ENCODE measurements around the gene LRP11. TPM values are rescaled to one million over a fixed set of nuclear protein-coding genes. Genes with fewer than 3 reads are reported as not detected.
"Not testable (repeated sequence)": the region's sequence is repeated elsewhere in the genome, so short reads cannot be mapped to it uniquely, and the experiment has no call there.

Gene LRP11
- total and polyA plus RNA-seq, 2 of the 13 experiments (the other 11 are each of a cell fraction or from before 2014, with no cell fraction given): 32.4 to 48.9 TPM

- intact Hi-C loops (cut with micrococcal nuclease; ENCODE audit: unreplicated experiment); in situ Hi-C loops (cut with HindIII; ENCODE audit: extremely low pct_ligation_motif_present, low pct_unique_long_range_greater_than_20kb); H3K4me3 ChIP-seq (replicated peaks in 1 of 3; ENCODE audit: insufficient read depth in 1 of 3, low read depth in 2 of 3, low read length in 3 of 3); ATAC-seq; H3K9ac ChIP-seq (ENCODE audit: insufficient read depth, low read depth, low read length); H3K4me2 ChIP-seq (ENCODE audit: low read depth, low read length); BruUV-seq (replicated peaks); DNase-seq (ENCODE audit: low spot score); POLR2A ChIA-PET; H2AFZ ChIP-seq (ENCODE audit: low read length); FAIRE-seq; CTCF ChIA-PET (ENCODE audit: low intra/inter-chr PET ratio, low total read pairs); H4K20me1 ChIP-seq (ENCODE audit: insufficient read depth, low read length); H3K79me2 ChIP-seq (ENCODE audit: insufficient read depth, low read length); H3K36me3 ChIP-seq (replicated peaks in 1 of 2; ENCODE audit: control insufficient read depth in 1 of 2, insufficient read depth in 2 of 2, low read length in 2 of 2); H3K27ac ChIP-seq (ENCODE audit: extremely low read length, insufficient read depth, low read length); H3K4me1 ChIP-seq (ENCODE audit: insufficient read depth, low read length): not testable (repeated sequence)
- peak; percentile 32 for TF ChIP-seq ZFP36 (IDR thresholded peaks at IDR 0.05; ENCODE audit: borderline replicate concordance, low read depth, low read length, partially characterized antibody)
- H3K27me3 ChIP-seq (ENCODE audit: control insufficient read depth in 1 of 2, insufficient read depth in 2 of 2, low read length in 2 of 2): peaks cover 7 to 41% of the 10 kb centered on the region in 2 experiments; a peak in 3 of 5 replicates
- peaks cover 12% of the 10 kb centered on the region for H3K9me3 ChIP-seq (ENCODE audit: low read length)
- WGBS (ENCODE audit: low lambda C conversion rate): 22% methylated on average over 4 of the region's 4 CpGs
Observed at GRCh38 chr6:149908480-149908879, 44.3 kb upstream of the LRP11 start.

- H3K79me2 ChIP-seq (ENCODE audit: insufficient read depth, low read length): no peaks in the 10 kb centered on the region
- intact Hi-C loops (cut with micrococcal nuclease; ENCODE audit: unreplicated experiment): no loop called here
- TF ChIP-seq ZMYM4 (CRISPR knock-in tag; IDR thresholded peaks at IDR 0.05) (no peak), THRA (CRISPR knock-in tag; IDR thresholded peaks at IDR 0.05; ENCODE audit: borderline replicate concordance) (no peak), ZNF274 (CRISPR knock-in tag; IDR thresholded peaks at IDR 0.05) (no peak), ZBTB1 (CRISPR knock-in tag; IDR thresholded peaks at IDR 0.05; ENCODE audit: borderline replicate concordance) (no peak), FOXK1 (CRISPR knock-in tag; IDR thresholded peaks at IDR 0.05; ENCODE audit: borderline replicate concordance, low read depth) (no peak), ZNF383 (CRISPR knock-in tag; IDR thresholded peaks at IDR 0.05; ENCODE audit: borderline replicate concordance) (no peak), ZNF251 (CRISPR knock-in tag; IDR thresholded peaks at IDR 0.05) (no peak), SATB2 (CRISPR knock-in tag; IDR thresholded peaks at IDR 0.05) (no peak)
- TF ChIP-seq, protein P1, sequence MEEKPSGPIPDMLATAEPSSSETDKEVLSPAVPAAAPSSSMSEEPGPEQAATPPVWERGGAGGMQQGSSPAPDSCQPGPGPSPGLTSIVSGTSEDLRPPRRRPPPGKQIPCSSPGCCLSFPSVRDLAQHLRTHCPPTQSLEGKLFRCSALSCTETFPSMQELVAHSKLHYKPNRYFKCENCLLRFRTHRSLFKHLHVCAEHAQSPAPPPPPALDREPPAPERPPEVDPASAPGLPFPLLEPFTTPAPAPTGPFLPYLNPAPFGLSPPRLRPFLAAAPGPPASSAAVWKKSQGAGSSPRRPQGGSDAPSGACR (CRISPR knock-in tag; IDR thresholded peaks at IDR 0.05): no peak
Observed at GRCh38 chr6:149907317-149907716, 43.2 kb upstream of the LRP11 start.

More at GRCh38 chr6:149907317-149907716, 43.2 kb upstream of the LRP11 start:
- FAIRE-seq (no peak), ATAC-seq (no peak), DNase-seq (ENCODE audit: low spot score) (no peak)
- 0% methylated on average over 2 of the region's 2 CpGs for WGBS (ENCODE audit: low lambda C conversion rate)
- Histone ChIP-seq H4K20me1 (ENCODE audit: insufficient read depth, low read length) (no peaks in the 10 kb centered on the region), H3K27ac (ENCODE audit: extremely low read length, insufficient read depth, low read length) (no peak overlapping the region), H3K4me2 (ENCODE audit: low read depth, low read length) (no peak overlapping the region), H3K4me3 (replicated peaks in 1 of 3; ENCODE audit: insufficient read depth in 1 of 3, low read depth in 2 of 3, low read length in 3 of 3) (no peak overlapping the region), H2AFZ (ENCODE audit: low read length) (no peak overlapping the region), H3K9ac (ENCODE audit: insufficient read depth, low read depth, low read length) (no peak overlapping the region), H3K27me3 (ENCODE audit: control insufficient read depth in 1 of 2, insufficient read depth in 2 of 2, low read length in 2 of 2) (peaks cover 6 to 39% of the 10 kb centered on the region in 2 experiments; a peak in 4 of 5 replicates), H3K9me3 (ENCODE audit: low read length) (peaks cover 12% of the 10 kb centered on the region), H3K4me1 (ENCODE audit: insufficient read depth, low read length) (peaks cover 9% of the 10 kb centered on the region; the same call in 1 of the 2 replicates), H3K36me3 (replicated peaks in 1 of 2; ENCODE audit: control insufficient read depth in 1 of 2, insufficient read depth in 2 of 2, low read length in 2 of 2) (no peaks in the 10 kb centered on the region)
- in situ Hi-C loops (cut with HindIII; ENCODE audit: extremely low pct_ligation_motif_present, low pct_unique_long_range_greater_than_20kb): no loop called here
- no TSS peak for BruUV-seq (replicated peaks)
- ChIA-PET CTCF (ENCODE audit: low intra/inter-chr PET ratio, low total read pairs) (no interaction called here), POLR2A (no interaction called here)
